ENCODE results near the gene NFIC.

NFIC gene

DNA sequence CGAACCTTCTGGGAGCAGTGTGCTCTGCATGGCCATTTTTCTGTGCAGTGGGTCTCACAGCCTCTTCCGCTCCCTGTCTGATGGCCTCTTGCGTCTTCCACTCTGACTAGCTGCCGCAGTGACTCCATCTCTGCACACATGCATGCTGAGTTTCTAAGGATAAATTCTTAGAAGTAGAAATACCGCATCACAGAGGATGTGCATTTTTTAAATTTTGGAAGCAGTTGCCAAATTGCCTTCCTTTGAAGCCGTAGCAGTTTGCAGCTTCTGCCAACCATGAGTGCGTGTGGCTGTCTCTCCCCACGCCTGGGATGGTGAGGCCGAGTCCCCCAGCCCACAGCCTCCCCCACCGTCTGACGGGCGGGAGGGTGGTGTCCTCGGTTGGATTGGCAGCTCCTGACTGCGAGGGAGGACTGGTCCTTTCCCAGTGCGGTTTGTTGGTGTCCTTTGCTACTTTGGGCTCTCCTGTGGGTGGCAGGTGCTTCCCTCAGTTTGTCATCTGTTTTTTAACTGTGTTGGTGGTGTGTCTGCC lies 149.6 kb downstream of the NFIC start:
- peaks cover 4% of the 10 kb centered on the region for H3K36me3 Mint-ChIP-seq (ENCODE audit: low read depth)
- H3K4me3 Mint-ChIP-seq, result no peak overlapping the region
- H3K4me1 Mint-ChIP-seq (ENCODE audit: low read depth), result peaks cover 9% of the 10 kb centered on the region
- no peaks in the 10 kb centered on the region for H3K9me3 Mint-ChIP-seq
- H3K27me3 Mint-ChIP-seq (ENCODE audit: low read depth), result no peaks in the 10 kb centered on the region
- H3K27ac Mint-ChIP-seq, result no peak overlapping the region

DNA sequence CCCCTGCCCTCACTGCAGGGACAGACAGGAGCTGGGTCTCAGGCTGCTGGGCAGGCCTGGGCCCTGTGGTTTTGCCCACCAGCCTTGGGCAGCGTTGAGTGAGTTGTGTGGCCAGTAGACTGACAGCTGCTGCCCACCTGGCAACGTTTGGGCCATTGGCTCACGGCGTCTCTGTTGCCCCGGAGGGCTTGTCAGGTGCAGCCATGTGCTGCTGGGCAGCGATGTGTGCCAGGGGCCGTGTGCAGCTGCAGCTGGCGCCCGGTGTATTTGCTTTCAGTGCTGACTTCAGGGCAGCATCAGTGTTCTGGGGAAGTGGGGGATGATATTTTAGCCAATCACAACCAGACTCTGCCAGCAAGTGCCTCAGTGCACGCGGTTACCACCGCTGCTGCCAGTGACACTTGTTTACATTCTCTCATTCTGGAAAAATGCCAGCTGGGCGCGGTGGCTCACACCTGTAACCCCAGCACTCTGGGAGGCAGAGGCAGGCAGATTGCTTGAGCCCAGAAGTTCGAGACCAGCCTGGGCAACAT lies 150.4 kb downstream of the NFIC start:
- peaks cover 11% of the 10 kb centered on the region for H3K4me1 Mint-ChIP-seq (ENCODE audit: low read depth)
- no peaks in the 10 kb centered on the region for H3K9me3 Mint-ChIP-seq
- H3K27ac Mint-ChIP-seq, result no peak overlapping the region
- H3K27me3 Mint-ChIP-seq (ENCODE audit: low read depth), result no peaks in the 10 kb centered on the region
- H3K36me3 Mint-ChIP-seq (ENCODE audit: low read depth), result peaks cover 7% of the 10 kb centered on the region
- H3K4me3 Mint-ChIP-seq, result no peak overlapping the region

DNA sequence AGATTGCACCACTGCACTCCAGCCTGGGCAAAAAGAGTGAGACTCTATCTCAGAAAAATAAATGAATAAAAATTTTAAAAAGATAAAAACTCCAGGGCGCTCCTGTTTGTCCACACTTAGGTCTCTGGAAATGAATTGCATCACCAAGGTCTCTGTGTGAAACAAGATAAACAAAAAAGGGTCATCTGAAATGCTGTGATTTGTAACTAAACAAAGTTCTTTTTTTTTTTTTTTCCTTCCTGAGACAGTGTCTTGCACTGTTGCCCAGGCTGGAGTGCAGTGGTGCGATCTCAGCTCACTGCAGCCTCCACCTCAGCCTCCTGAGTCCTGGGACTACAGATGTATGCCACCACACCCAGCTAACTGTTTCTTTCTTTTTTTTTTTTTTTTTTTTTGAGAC lies 151.3 kb downstream of the NFIC start:
- Mint-ChIP-seq H3K9me3 (no peaks in the 10 kb centered on the region), H3K27ac (no peak overlapping the region), H3K36me3 (ENCODE audit: low read depth) (peaks cover 9% of the 10 kb centered on the region), H3K4me3 (no peak overlapping the region), H3K4me1 (ENCODE audit: low read depth) (peaks cover 13% of the 10 kb centered on the region), H3K27me3 (ENCODE audit: low read depth) (no peaks in the 10 kb centered on the region)

DNA sequence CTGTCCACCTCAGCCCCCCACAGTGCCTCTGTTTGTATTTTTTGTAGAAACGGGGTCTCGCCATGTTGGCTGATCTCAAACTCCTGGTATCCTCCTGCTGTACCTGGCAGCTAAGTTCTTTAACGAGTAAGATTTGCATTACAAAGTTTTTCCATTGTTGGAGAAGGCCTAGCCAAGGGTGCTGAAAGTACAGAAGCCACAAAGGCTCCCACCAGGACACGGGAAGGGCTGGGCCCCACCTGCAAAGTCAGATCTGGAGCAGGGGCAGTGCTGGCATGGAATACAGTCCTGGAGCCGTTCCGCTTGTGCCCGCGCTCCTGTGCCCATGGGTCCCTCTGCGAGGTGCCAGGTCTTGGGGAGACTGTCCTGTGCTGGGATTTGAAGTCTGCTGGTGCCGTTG lies 151.9 kb downstream of the NFIC start:
- Mint-ChIP-seq H3K27me3 (ENCODE audit: low read depth) (no peaks in the 10 kb centered on the region), H3K9me3 (no peaks in the 10 kb centered on the region), H3K4me1 (ENCODE audit: low read depth) (peaks cover 13% of the 10 kb centered on the region), H3K27ac (no peak overlapping the region), H3K4me3 (no peak overlapping the region), H3K36me3 (ENCODE audit: low read depth) (peaks cover 9% of the 10 kb centered on the region)

DNA sequence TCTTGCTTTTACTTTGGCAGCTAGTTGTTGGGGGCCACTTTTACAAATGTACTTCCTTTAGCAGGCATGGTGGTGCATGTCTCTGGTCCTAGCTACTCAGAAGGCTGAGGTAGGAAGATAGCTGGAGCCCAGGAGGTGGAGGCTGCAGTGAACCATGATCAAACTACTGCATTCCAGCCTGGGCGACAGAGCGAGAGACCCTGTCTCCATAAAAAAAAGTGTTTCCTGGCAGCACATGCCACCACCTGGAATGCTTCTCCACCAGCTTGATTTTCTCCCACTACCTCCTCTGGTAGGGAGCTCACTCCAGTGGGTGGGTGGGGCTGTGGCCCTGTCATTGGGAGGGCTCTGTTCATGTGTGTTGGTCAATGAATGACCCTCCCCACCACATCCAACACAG lies 152.3 kb downstream of the NFIC start:
- Mint-ChIP-seq H3K27me3 (ENCODE audit: low read depth) (no peaks in the 10 kb centered on the region), H3K36me3 (ENCODE audit: low read depth) (peaks cover 9% of the 10 kb centered on the region), H3K27ac (no peak overlapping the region)

More for the DNA sequence above, 152.3 kb downstream of the NFIC start:
- Mint-ChIP-seq H3K9me3 (no peaks in the 10 kb centered on the region), H3K4me1 (ENCODE audit: low read depth) (peaks cover 13% of the 10 kb centered on the region), H3K4me3 (no peak overlapping the region)
